ENCODE measurements around the gene PDS5B. TPM values are rescaled to one million over a fixed set of nuclear protein-coding genes. Genes with fewer than 3 reads are reported as not detected.
A peak's percentile ranks its signal among the peaks of the same experiment; 100 is the strongest.

Gene PDS5B
- total and polyA plus RNA-seq, 9 of the 15 experiments (the other 6 are each of a cell fraction or from before 2014, with no cell fraction given): 6.2 to 23.7 (median 13.1) TPM

DNA sequence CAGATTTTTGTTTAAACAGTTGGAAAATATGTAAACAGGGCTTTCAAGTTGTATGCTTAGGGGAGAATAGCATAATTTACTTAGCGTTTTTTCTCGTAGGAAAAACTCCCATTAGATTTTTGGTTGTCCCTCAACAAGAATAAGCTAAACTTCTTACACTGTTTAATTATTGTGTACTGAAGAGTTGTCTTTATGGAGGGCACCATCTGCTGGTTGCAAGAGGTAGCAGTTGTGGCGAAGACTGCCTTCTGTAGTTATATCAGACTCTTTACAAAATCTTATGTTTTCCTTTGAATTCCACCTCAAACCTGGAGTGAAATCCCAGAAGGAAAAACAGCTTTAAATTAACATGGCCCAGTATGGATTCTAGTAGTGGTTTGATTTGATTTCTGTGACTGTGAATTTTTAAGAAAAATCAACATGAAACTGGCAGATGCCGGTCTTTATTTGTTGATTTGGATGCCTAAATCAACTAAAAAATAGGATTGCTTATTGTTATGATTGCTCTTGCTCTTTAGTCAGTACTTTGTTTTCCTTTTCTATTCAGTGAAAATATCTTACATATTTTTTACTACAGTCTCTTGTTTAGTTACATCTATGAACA is 53.4 kb downstream of the PDS5B start:
- FAIRE-seq (peak; percentile 78), DNase-seq (ENCODE audit: extremely low read depth in 1 of 4, low spot score in 3 of 4) (peak; percentile 13 to 62 (median 19)), ATAC-seq (peak; percentile 93)
- in situ Hi-C loops (cut with MboI) (no loop called here), intact Hi-C loops (cut with micrococcal nuclease) (loop anchor here (1.0 kb wide), 1 partner anchor 53 kb away; the partner anchor contains the start of gene PDS5B)
- H3K9me1 ChIP-seq (ENCODE audit: control insufficient read depth, insufficient read depth, low read length): no peaks in the 10 kb centered on the region
- no peak overlapping the region for H2AFZ ChIP-seq (ENCODE audit: low read depth, low read length)
- H3K4me3 ChIP-seq: no peak overlapping the region
- no peak overlapping the region for H3K9ac ChIP-seq (ENCODE audit: insufficient read depth in 1 of 2, low read depth in 2 of 2, low read length in 2 of 2)
- 23% methylated on average over 4 of the region's 4 CpGs for WGBS (ENCODE audit: insufficient coverage, low coverage, missing lambda C conversion rate)
- CTCF ChIA-PET (ENCODE audit: low intra/inter-chr PET ratio): interaction anchor here (2.3 kb wide), 1 partner anchor 53 kb away, joined by 11 read pairs; the partner anchor contains the start of gene PDS5B
- no peaks in the 10 kb centered on the region for H3K36me3 ChIP-seq (ENCODE audit: control insufficient read depth, insufficient read depth, low read length)
- peaks cover 74% of the 10 kb centered on the region for H3K79me2 ChIP-seq (ENCODE audit: control insufficient read depth, insufficient read depth, low read length)
- BruUV-seq (replicated peaks): no TSS peak
- H3K4me1 ChIP-seq (replicated peaks in 1 of 2; ENCODE audit: control insufficient read depth in 2 of 2, insufficient read depth in 2 of 2, low read length in 2 of 2): no peaks in the 10 kb centered on the region; a peak in 3 of 5 replicates
- no peak overlapping the region for H3K27ac ChIP-seq (ENCODE audit: extremely low read depth, low read depth, low read length)
- H3K4me2 ChIP-seq (ENCODE audit: insufficient read depth, low read length): no peak overlapping the region
- 0 out of 2 replicates have a peak, but pooled peaks cover 8% of the 10 kb centered on the region for H4K20me1 ChIP-seq (replicated peaks; ENCODE audit: control insufficient read depth, insufficient read depth, low read length)
- POLR2A ChIA-PET: no interaction called here
- no peaks in the 10 kb centered on the region for H3K9me3 ChIP-seq (replicated peaks; ENCODE audit: control insufficient read depth, insufficient read depth, low read depth, low read length)
- H3K27me3 ChIP-seq (ENCODE audit: control insufficient read depth in 2 of 2, insufficient read depth in 2 of 2, low read length in 2 of 2): no peaks in the 10 kb centered on the region
- TF ChIP-seq CHCHD3 (CRISPR knock-in tag; IDR thresholded peaks at IDR 0.05) (no peak), KAT7 (CRISPR knock-in tag; IDR thresholded peaks at IDR 0.05; ENCODE audit: borderline replicate concordance) (no peak), SMC3 (conservative IDR thresholded peaks at IDR 0.05; ENCODE audit: insufficient read depth, low read depth, low read length) (peak; percentile 36; the same call in 1 of the 2 replicates), RAD21 (CRISPR knock-in tag; conservative IDR thresholded peaks at IDR 0.05 in 1 of 2, IDR thresholded peaks at IDR 0.05 in 1 of 2) (peak; percentile 61 to 69), RUNX1 (IDR thresholded peaks at IDR 0.05; ENCODE audit: low read depth) (no peak), SNIP1 (IDR thresholded peaks at IDR 0.05; ENCODE audit: low read depth) (no peak), MEIS2 (IDR thresholded peaks at IDR 0.05; ENCODE audit: partially characterized antibody) (no peak), SRSF9 (IDR thresholded peaks at IDR 0.05; ENCODE audit: borderline replicate concordance, low read depth, low read length) (no peak), XRCC5 (IDR thresholded peaks at IDR 0.05; ENCODE audit: low read depth, low read length) (no peak), RBM14 (IDR thresholded peaks at IDR 0.05; ENCODE audit: borderline replicate concordance, insufficient read depth, low read depth, low read length) (no peak), PTRF (tag; IDR thresholded peaks at IDR 0.05) (no peak), GABPB1 (CRISPR knock-in tag; IDR thresholded peaks at IDR 0.05) (no peak), ZNF165 (CRISPR knock-in tag; IDR thresholded peaks at IDR 0.05; ENCODE audit: borderline replicate concordance) (no peak), FOSL1 (tag; conservative IDR thresholded peaks at IDR 0.05) (no peak), MCM7 (IDR thresholded peaks at IDR 0.05) (no peak), SRSF3 (IDR thresholded peaks at IDR 0.05; ENCODE audit: insufficient read depth, low read length) (no peak), RFX1 (IDR thresholded peaks at IDR 0.05) (no peak), POLR2A (conservative IDR thresholded peaks at IDR 0.05) (no peak)
- TF ChIP-seq, protein P1, sequence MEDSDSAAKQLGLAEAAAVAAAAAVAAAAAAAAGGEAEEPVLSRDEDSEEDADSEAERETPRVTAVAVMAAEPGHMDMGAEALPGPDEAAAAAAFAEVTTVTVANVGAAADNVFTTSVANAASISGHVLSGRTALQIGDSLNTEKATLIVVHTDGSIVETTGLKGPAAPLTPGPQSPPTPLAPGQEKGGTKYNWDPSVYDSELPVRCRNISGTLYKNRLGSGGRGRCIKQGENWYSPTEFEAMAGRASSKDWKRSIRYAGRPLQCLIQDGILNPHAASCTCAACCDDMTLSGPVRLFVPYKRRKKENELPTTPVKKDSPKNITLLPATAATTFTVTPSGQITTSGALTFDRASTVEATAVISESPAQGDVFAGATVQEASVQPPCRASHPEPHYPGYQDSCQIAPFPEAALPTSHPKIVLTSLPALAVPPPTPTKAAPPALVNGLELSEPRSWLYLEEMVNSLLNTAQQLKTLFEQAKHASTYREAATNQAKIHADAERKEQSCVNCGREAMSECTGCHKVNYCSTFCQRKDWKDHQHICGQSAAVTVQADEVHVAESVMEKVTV (CRISPR knock-in tag; IDR thresholded peaks at IDR 0.05): peak; percentile 44; the same call in 1 of the 2 replicates
- TF ChIP-seq, protein P2, sequence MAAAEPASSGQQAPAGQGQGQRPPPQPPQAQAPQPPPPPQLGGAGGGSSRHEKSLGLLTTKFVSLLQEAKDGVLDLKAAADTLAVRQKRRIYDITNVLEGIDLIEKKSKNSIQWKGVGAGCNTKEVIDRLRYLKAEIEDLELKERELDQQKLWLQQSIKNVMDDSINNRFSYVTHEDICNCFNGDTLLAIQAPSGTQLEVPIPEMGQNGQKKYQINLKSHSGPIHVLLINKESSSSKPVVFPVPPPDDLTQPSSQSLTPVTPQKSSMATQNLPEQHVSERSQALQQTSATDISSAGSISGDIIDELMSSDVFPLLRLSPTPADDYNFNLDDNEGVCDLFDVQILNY (CRISPR knock-in tag; IDR thresholded peaks at IDR 0.05): no peak
- TF ChIP-seq, protein P3, sequence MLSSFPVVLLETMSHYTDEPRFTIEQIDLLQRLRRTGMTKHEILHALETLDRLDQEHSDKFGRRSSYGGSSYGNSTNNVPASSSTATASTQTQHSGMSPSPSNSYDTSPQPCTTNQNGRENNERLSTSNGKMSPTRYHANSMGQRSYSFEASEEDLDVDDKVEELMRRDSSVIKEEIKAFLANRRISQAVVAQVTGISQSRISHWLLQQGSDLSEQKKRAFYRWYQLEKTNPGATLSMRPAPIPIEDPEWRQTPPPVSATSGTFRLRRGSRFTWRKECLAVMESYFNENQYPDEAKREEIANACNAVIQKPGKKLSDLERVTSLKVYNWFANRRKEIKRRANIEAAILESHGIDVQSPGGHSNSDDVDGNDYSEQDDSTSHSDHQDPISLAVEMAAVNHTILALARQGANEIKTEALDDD (IDR thresholded peaks at IDR 0.05): no peak
